Activated T-helper 1 cell treated with Interleukin-2 at 50 U/mL for 16 hours (primary cell): ENCODE measurements around the gene MYT1.
"Not testable (repeated sequence)": the region's sequence is repeated elsewhere in the genome, so short reads cannot be mapped to it uniquely, and the experiment has no call there.

ENCODE experiments used
- DNase-seq: peaks from one replicate; pipeline ENCODE4 v3.0.0-alpha.2; 2020; ENCODE audit warnings: low read depth

Gene MYT1

DNA sequence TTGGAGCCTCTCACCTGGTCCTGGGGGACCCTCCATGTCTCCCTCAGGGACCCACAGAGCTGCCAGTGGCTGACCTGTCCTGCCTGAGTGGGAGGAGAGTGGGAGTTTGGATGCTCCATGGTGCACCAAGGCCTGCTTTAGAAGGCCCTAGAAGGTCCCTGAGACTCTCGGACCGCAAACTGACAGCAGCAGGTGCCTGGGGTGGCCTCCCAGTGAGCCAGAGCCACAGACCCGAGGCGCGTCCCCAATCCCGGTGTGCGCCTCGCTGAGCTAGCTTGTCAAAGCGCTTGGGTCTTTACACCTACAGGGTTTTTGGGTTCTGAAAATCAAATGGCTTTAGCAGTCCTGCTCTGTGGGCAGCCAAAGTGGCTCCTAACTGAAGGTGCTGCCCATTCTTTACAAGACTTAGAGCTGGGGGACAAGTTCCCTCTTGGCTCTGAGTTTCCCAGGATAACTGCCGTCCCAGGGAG lies 4.9 kb downstream of the MYT1 start:
- DNase-seq = no peak

DNA sequence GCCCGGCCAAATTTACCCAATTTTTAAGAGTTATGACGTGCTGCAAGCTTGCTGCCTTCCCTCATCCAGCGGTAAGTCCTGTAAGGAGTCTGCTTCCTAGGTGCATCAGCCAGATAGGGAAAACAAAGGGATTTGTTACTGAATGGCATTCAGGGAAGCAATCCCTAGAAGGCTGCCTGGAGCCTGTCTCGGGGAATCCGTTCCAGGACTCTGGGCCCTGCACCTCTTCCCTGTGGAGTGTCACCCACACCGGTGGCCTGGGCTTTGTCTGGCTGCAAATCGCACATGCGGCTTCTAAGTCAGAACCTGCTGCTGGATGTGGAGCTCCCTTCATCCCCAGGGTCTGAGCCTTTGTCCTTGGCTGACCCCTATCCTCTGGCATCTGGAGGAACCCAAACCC lies 7.0 kb downstream of the MYT1 start:
- DNase-seq = no peak

- DNase-seq = no peak
These were observed 8.9 kb downstream of the MYT1 start for GRCh38 chr20:64173116-64173515.

DNA sequence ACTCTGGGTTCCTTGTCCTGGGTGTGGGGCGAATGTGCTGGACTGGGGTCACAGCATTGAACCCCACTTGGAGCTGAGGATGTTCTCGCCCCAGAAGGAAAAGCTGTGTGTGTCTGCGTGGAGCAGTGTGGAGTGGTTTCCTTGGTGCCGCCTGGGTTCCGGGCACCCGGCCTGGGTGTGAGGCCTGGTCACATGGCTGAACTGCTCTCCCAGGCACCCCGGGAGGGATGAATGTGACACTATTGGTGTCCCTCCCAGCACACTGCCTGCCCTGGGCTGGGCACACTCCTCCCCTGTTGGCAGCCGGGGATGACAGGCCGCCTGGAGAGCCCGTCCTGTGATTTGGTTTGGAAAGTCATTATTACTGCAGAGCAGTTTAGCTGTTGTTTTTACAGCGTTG lies 12.3 kb downstream of the MYT1 start:
- no peak for DNase-seq

GRCh38 chr20:64176971-64177370 lies 12.7 kb downstream of the MYT1 start:
- DNase-seq = no peak

- DNase-seq = no peak
These were observed 13.1 kb downstream of the MYT1 start for GRCh38 chr20:64177384-64177783.

DNA sequence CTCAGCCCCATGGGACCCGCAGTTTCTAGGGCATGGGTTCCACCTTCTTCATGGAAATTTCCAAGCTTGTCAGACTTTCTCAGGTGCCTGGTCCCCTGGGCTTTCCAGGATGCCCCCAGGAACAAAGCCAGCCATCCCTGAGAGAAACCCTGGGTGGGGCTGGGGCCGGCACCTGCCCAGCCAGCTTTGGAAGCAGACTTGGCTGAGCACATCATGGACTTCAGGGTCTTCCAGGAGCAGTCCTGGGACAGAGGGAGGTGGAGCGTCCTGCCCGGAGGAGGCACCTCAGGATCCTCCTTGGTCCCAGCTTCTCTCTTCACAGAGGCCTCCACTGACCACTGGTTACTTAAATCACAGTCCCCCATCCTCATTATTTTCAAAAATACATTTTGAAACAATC lies 13.5 kb downstream of the MYT1 start:
- no peak for DNase-seq

DNA sequence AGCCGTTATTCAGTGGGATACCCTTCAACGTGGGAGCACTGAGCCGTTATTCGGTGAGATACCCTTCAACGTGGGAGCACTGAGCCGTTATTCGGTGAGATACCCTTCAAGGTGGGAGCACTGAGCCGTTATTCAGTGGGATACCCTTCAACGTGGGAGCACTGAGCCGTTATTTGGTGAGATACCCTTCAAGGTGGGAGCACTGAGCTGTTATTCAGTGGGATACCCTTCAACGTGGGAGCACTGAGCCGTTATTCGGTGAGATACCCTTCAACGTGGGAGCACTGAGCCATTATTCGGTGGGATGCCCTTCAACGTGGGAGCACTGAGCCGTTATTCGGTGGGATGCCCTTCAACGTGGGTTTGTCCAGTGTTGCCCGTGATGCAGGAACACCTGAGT lies 14.7 kb downstream of the MYT1 start:
- not testable (repeated sequence) for DNase-seq

GRCh38 chr20:64179805-64180204 lies 15.6 kb downstream of the MYT1 start:
- DNase-seq = no peak

DNA sequence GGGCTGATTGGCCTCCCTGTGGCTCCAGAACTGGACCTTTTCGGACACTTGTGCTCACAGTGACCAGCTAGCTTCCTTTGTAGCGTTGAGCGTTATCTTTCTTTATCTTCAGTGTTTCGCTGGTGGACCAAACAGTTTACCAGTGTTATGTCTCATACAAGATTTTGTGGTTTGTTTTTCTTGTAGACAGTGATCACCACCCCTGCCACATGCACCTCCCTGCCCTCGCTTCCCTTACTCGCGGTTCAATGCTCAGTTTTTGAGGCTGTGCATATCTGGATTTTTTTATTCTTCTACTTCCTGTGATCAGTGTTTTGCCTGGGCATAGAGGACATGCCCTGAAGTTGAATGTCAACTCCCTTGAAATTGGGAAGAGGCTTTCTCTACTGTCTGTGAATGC lies 16.4 kb downstream of the MYT1 start:
- DNase-seq = no peak

- no peak for DNase-seq
These were observed 17.1 kb downstream of the MYT1 start for GRCh38 chr20:64181391-64181790.

DNA sequence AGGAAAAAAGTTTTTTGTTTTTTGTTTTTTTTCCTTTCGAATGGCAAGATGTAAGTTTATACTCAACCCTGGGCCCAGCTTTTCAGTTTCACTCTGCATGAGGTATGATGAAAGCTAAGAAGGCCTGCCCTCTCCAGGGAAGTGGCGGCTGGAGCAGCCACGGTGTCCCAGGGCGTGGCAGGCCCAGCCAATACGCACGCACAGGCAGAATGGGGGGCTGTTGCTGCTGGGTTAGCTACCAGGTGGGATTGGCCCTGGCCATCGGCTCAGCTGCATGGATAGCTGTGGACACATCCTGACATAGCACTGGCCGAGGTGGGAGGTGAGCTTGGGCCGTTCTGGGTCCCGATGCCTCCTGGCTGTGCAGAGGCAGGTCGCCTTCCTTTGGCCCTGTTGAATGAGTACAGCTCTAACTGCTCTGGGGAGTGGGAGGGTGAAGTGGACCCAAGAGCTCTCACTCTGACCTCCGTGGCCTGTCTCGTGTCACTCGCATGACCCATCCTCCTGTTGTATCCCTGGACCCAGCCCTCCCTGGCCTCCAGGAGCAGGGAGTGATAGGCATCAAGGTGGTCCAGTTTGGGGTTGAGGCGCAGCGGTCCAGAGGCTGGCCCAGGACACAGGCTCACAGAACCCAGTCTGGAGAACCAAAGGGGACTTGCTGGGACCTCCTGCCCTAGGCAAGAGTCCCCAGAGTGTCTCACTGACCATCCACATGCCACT lies 18.1 kb downstream of the MYT1 start:
- DNase-seq = no peak

DNA sequence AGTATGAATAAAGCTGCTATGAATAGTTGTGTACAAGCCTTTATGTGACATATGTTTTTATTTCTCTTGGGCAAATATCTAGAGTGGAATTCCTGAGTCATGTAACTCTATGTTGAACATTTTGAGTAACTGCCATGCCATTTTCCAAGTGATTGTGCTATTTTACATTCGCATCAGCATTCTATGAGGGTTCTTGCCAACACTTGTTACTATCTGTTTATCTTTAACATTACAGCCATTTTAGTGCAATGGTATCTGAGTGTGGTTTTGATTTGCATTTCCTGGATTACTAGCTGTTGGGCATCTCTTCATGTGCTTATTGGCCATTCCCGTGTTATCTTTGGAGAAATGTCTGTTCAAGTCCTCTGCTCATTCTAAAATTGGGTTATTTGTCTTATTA lies 19.1 kb downstream of the MYT1 start:
- no peak for DNase-seq

- DNase-seq = no peak
These were observed 20.5 kb downstream of the MYT1 start for GRCh38 chr20:64184795-64185194.

- no peak for DNase-seq
These were observed 21.1 kb downstream of the MYT1 start for GRCh38 chr20:64185276-64185900.

- DNase-seq = no peak
These were observed 21.9 kb downstream of the MYT1 start for GRCh38 chr20:64186071-64186598.

DNA sequence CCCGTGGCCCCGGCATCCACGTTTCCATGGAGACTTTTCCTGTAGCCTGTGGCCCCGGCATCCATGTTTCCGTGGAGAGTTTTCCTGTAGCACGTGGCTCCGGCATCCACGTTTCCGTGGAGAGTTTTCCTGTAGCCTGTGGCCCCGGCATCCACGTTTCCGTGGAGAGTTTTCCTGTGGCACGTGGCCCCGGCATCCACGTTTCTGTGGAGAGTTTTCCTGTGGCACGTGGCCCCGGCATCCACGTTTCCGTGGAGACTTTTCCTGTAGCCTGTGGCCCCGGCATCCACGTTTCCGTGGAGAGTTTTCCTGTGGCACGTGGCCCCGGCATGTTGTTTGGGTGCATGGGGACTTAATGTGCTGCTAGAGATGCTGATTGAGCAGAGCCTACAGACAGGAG lies 23.0 kb downstream of the MYT1 start:
- not testable (repeated sequence) for DNase-seq

DNA sequence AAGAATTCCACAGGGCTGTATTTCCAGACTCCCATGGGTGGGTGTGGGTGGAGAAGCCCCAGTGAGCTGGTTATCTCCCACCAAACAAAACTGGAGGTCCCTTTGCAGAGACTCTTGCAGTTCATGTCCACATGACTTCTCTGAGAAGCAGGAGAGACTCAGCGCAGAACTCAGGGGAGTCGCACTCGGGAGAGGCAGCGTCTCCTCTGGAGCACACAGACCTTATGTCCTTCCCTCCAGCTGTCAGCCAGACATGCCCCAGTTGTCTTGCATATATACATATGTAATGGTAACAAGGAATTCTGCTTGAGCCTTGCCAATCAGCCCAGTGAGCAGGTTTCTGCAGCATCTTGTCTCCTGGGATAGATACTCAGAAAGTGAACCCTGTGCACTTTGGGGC lies 23.8 kb downstream of the MYT1 start:
- DNase-seq = no peak

DNA sequence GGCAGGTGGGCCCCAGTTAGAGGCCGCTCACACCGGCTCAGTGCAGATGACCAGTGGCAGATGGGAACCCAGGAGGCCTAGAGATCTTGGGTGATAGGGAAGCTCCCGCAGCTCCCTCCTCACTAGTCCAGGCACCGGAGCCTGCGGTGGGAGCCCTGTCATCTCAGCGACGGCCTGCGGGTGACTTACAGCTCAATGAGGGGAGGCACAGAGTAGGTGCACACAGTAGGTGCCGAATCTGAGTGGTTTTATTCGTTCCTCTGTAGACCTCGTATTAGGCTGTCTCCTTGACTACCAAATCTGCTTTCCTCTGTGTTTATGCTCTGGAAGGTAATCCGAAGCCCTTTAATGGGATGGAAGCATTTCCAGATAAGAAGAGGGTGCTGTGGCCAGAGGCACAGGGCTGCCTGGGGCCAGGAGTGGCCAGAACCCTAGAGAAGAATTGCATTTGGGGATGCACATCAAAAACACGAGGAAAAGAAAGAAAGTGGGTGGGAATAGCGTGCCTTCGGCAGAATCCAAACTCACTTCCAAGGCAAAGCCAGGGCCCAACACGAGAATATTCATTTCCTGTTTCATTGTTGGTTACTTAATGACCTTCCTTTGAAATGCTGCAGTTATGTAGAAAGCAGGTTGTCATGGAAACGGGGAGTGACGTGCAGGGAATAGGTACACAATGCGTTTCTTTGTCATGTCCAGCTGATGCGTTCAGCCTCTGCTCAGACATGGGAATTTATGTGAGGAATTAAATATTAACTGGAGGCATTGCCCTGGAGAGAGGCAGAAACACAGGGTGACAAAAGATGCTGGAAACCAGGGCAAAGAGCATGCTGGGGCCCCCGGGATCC lies 24.7 kb downstream of the MYT1 start:
- no peak for DNase-seq

GRCh38 chr20:64189530-64189966 lies 25.3 kb downstream of the MYT1 start:
- DNase-seq = no peak

GRCh38 chr20:64189986-64190385 lies 25.7 kb downstream of the MYT1 start:
- DNase-seq = no peak

DNA sequence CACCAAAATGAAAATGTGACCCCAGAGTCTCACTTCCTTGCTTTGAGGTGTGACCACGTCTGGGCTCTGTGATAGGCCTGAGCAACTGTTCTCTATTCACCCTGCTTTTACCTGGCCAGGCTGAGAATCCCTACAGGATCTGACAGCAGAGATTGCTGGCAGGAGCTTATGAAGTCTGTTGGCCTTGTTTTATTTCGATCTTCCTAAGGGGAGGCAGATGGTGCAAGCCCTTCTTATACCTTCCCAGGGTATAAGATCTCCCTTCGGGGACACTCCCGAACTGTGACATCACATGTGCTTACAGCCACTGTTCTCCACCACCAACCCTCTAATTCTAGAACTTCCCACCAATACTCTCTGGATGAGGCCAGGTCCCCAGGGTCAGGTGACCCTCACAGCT lies 26.8 kb downstream of the MYT1 start:
- DNase-seq = no peak

- DNase-seq = no peak
These were observed 28.2 kb downstream of the MYT1 start for GRCh38 chr20:64192406-64192805.
